GM12874 (cell line): ENCODE results near the gene PBX4.

ENCODE experiments used
- TF ChIP-seq, protein P1 (sequence below): IDR thresholded peaks from 2 replicates; pipeline ENCODE4 v1.5.1; 2011; ENCODE audit warnings: low read depth, mild to moderate bottlenecking, control low read depth, low read length, moderate library complexity; ENCODE audit not compliant: insufficient read depth

Gene PBX4

DNA sequence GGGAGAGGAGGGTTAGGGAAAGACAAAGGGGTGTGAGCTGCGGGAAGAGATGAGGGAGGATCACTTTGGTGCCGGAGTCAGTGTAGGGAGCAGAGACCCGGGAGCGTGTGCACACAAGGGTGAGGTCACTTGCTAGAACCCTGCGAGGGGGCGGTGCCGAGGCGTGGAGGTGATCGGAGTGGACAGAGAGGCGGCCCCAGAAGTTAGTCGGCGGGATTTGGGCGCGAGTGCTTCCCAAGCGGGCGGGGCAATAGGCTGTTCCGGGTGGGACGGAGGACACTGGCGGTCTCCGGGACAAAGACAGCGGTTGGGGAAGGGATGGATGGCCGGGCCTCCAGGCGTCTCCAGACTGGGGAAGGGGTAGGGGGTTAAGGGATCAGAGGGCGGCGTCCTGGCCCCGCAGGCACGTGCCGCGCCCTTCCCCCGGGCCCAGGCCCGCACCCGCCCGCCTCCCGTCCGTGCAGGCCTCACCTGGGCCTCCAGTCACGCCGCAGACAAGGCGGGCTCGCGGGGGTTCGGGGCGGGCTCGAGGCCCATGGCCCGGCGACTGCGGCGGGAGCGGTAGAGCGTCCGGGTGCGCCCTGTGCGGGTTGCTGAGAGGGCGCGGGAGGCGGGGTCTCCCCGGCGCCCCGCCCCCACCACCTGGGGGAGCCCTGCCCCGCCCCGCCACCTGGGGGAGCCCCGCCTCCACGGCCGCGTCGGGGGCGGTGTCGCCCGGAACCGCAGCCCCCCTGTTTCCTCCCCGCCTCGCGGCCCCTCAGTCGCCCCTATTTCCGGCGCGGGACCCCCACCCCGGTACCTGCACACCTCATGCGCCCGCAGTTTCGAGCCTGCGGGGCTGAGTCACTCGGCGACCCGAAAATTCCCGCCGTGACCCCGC is 9.4 kb upstream of the PBX4 start, which contains the start of gene LPAR2:
LPAR2 (minus strand) TSS at position 600 of the 880 bp plus-strand sequence. CDS start 945 bp downstream, outside the sequence.
- TF ChIP-seq, protein P1, sequence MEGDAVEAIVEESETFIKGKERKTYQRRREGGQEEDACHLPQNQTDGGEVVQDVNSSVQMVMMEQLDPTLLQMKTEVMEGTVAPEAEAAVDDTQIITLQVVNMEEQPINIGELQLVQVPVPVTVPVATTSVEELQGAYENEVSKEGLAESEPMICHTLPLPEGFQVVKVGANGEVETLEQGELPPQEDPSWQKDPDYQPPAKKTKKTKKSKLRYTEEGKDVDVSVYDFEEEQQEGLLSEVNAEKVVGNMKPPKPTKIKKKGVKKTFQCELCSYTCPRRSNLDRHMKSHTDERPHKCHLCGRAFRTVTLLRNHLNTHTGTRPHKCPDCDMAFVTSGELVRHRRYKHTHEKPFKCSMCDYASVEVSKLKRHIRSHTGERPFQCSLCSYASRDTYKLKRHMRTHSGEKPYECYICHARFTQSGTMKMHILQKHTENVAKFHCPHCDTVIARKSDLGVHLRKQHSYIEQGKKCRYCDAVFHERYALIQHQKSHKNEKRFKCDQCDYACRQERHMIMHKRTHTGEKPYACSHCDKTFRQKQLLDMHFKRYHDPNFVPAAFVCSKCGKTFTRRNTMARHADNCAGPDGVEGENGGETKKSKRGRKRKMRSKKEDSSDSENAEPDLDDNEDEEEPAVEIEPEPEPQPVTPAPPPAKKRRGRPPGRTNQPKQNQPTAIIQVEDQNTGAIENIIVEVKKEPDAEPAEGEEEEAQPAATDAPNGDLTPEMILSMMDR, result 0 out of 2 replicates have a peak, but pooled peaks have one; percentile 1

DNA sequence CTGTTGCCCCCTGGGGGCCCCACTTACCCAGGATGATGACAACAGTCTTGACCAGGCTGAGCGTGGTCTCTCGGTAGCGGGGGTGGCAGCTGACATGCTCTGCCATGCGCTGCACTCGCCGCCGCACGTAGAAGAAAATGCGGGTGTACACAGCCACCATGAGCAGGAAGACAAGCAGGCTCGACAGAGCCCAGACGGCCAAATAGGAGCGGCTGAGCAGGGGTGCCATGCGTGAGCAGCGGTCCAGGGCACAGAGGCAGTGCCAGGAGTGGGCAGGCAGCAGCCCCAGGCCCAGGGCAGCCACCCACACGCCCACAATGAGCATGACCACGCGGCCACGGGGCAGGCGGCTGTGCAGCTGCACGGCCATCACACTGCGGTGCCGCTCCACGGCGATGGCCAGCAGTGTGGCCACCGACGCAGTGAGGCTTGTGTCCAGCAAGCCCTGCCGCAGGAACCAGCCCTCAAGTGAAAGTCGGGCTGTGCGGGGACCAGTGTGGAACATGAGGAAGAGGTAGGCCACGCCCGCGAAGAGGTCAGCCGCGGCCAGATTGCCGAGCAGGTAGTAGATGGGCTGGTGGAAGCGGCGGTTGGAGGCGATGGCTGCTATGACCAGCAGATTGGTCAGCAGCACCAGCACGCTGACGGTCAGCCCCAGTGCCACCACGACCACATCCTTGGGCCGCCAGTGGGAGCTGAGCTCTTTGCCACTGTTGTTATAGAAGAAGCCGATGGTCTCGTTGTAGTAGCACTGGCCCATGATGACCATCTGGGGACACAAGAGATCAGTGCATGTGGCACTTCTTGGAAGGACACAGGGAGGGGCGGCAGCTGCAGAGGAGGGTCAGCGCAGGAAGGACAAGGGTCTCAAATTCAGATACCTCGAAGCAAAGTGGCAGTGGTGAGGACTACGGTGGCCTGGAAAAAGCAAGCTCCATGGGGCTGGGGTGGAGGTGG is 8.3 kb upstream of the PBX4 start:
- TF ChIP-seq, protein P1, result no peak

DNA sequence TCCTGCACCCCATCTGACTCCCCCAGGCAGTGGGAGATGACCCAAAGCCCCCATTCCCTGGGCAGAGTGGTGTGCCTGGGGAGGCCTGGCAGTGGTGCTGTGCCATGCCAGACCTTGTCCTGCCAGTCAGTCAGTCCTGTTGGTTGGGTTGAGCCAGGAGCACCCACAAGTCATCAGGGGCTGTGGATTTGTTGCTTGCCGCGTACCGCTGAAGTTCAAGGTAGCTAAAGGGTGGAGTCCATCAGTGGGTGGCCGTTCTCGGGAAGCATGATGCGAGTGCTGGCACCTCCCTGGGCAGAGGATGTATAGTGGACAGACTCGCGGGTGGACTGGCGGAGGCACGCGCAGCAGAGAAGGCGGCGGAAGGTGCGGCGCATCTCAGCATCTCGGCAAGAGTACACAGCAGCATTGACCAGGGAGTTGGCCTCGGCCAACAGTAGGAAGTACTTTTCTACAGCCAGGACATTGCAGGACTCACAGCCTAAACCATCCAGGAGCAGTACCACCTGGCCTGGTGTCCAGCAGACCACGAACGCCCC is 5.6 kb upstream of the PBX4 start:
- TF ChIP-seq, protein P1, result no peak

- TF ChIP-seq, protein P1, result no peak
Measured at GRCh38 chr19:19623383-19623782, 4.9 kb upstream of the PBX4 start.

GRCh38 chr19:19619849-19620210 is 1.3 kb upstream of the PBX4 start:
- TF ChIP-seq, protein P1, result no peak

GRCh38 chr19:19619181-19619848 is 828 bp upstream of the PBX4 start:
- TF ChIP-seq, protein P1, result no peak
